ENCODE measurements around the gene TEAD4.

DNA sequence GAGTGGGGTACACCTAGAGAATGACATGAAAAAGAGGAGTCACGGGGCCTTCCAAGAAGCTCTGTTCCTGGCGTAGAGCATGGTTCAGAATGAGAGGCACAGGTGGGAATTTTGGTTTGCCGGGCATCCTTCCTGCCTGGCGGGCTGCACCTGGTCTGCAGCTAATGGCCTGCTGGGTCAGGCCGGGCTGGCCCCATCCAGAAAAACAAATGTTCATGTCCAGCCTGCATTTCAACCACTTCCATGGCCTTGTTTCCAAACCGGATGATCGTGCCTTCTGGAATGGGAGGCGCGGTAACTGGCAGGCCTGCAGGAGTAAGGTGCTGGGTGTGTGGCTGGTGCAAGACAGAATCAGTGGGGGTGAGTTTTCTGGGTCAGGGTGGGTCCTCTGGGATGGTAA is 14.4 kb downstream of the TEAD4 start:
- TF ChIP-seq, protein P1, sequence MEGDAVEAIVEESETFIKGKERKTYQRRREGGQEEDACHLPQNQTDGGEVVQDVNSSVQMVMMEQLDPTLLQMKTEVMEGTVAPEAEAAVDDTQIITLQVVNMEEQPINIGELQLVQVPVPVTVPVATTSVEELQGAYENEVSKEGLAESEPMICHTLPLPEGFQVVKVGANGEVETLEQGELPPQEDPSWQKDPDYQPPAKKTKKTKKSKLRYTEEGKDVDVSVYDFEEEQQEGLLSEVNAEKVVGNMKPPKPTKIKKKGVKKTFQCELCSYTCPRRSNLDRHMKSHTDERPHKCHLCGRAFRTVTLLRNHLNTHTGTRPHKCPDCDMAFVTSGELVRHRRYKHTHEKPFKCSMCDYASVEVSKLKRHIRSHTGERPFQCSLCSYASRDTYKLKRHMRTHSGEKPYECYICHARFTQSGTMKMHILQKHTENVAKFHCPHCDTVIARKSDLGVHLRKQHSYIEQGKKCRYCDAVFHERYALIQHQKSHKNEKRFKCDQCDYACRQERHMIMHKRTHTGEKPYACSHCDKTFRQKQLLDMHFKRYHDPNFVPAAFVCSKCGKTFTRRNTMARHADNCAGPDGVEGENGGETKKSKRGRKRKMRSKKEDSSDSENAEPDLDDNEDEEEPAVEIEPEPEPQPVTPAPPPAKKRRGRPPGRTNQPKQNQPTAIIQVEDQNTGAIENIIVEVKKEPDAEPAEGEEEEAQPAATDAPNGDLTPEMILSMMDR (IDR thresholded peaks at IDR 0.05) = no peak
- TF ChIP-seq POLR2A (IDR thresholded peaks at IDR 0.05) = no peak
